Panc1 (cell line): Measurements from ENCODE around the gene CHRND. TPM values are rescaled to one million over a fixed set of nuclear protein-coding genes. Genes with fewer than 3 reads are reported as not detected.
A peak's percentile ranks its signal among the peaks of the same experiment; 100 is the strongest.

Experiments used
- ATAC-seq: fragments of 200-7000 bp; cut with Tn5 transposase; 2 replicates; pipeline ENCODE4 v1.9.1; 2020; ENCODE audit warnings: mild to moderate bottlenecking, moderate library complexity
- BruUV-seq: library from RNA; stranded (reverse); fragments of 400-500 nt; replicated peaks from 2 replicates; lab custom pipeline; 2021; lab: Mats Ljungman, UMichigan
- CTCF ChIA-PET: fragments of 300-600 bp; sonication (Branson Sonifier 250); formaldehyde crosslinking; loops from one replicate; lab custom pipeline; 2022; ENCODE audit warnings: antibody characterized with exemption; lab: Charles Lee
- POLR2A ChIA-PET: fragments of 300-600 bp; sonication (Branson Sonifier 250); formaldehyde crosslinking; loops from one replicate; lab custom pipeline; 2022; ENCODE audit warnings: antibody characterized with exemption; lab: Charles Lee
- DNase-seq: peaks from one replicate; pipeline ENCODE4 v3.0.0-alpha.2; 2010; ENCODE audit warnings: low read depth, low spot score
- H3K27ac ChIP-seq: 2 replicates; pipeline ENCODE4 v1.5.1; 2011; ENCODE audit warnings: mild to moderate bottlenecking, low read length, inconsistent platforms
- H3K27me3 ChIP-seq: fragments of 200-500 bp; sonication (Bioruptor generic); 2 replicates; pipeline ENCODE4 v1.6.0; 2014; ENCODE audit warnings: low read length, inconsistent platforms; ENCODE audit not compliant: control insufficient read depth, insufficient read depth
- H3K36me3 ChIP-seq: fragments of 200-500 bp; sonication (Bioruptor generic); 2 replicates; pipeline ENCODE4 v1.5.1; 2014; ENCODE audit warnings: inconsistent platforms, mild to moderate bottlenecking, low read length, moderate library complexity; ENCODE audit not compliant: control insufficient read depth, insufficient read depth
- H3K4me1 ChIP-seq: 2 replicates; pipeline ENCODE4 v1.5.1; 2011; ENCODE audit warnings: inconsistent platforms, mild to moderate bottlenecking, low read length, moderate library complexity; ENCODE audit not compliant: control insufficient read depth, insufficient read depth
- H3K4me3 ChIP-seq, 2 experiments: 2 replicates each; pipeline ENCODE4 v1.5.1; 2011 to 2012; ENCODE audit warnings: low read depth in 2 of 2, low read length in 2 of 2, mild to moderate bottlenecking in 2 of 2, inconsistent platforms in 1 of 2, moderate library complexity in 1 of 2
- H3K9me3 ChIP-seq: fragments of 200-500 bp; sonication (Bioruptor generic); 2 replicates; pipeline ENCODE4 v1.5.1; 2014; ENCODE audit warnings: low read depth, mild to moderate bottlenecking, inconsistent platforms, low read length, moderate library complexity; ENCODE audit not compliant: control insufficient read depth, insufficient read depth
- POLR2AphosphoS5 ChIP-seq: IDR thresholded peaks from 2 replicates; pipeline ENCODE4 v1.6.1; 2012; ENCODE audit warnings: mild to moderate bottlenecking, low read depth, low read length, moderate library complexity
- SIN3A ChIP-seq: IDR thresholded peaks from 2 replicates; pipeline ENCODE4 v1.6.1; 2012; ENCODE audit warnings: low read depth, mild to moderate bottlenecking, low read length, moderate library complexity, borderline replicate concordance; ENCODE audit not compliant: insufficient read depth
- TCF7L2 ChIP-seq: IDR thresholded peaks from 2 replicates; pipeline ENCODE4 v1.6.1; 2011; ENCODE audit warnings: mild to moderate bottlenecking, low read depth, low read length, inconsistent platforms
- in situ Hi-C: cut with HindIII; loops from 2 replicates; pipeline ENCODE4 v1.10.0; 2016; ENCODE audit warnings: low sequenced_read_pairs, low pct_unique_long_range_greater_than_20kb
- intact Hi-C: fragments of 100-400 bp; cut with micrococcal nuclease; formaldehyde crosslinking; loops from one replicate; pipeline ENCODE4 v1.10.0; 2022; ENCODE audit not compliant: unreplicated experiment
- total RNA-seq: library from RNA; stranded (reverse); gene quantifications from one replicate; pipeline ENCODE4 v1.2.1, GENCODE V29; 2021; ENCODE audit not compliant: unreplicated experiment
- TF ChIP-seq, protein P1 (sequence below), 2 experiments: IDR thresholded peaks; 2 replicates each; pipeline ENCODE4 v1.6.1; 2011 to 2012; ENCODE audit warnings: low read depth in 2 of 2, control low read depth in 1 of 2, low read length in 1 of 2, mild to moderate bottlenecking in 1 of 2, moderate library complexity in 1 of 2; ENCODE audit not compliant: insufficient read depth in 1 of 2
- TF ChIP-seq, protein P2 (sequence below): fragments of 450-650 bp; IDR thresholded peaks from 2 replicates; pipeline ENCODE4 v1.5.1; 2017; ENCODE audit warnings: mild to moderate bottlenecking

CHRND gene
- total RNA-seq, 1 experiment from 2014 or later = not detected

DNA sequence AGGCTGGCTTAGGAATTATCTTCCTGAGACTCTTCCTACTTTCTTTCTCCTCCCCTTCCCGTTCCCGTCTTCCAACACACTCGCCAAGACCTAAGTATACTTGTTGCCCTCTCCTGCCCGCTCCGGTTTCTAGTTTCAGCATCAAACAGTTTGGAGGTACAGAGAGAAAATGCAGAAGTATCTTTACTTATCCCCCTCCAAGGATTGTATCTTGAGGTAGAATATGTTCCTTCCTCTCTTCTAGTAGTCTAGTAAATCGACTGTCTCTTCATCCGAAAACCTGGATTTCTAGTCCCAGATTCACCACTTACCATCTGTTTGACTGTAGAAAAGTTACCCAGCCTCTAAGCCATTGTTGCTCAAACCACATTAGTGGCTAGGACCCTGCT lies 25.3 kb downstream of the CHRND start:
- in situ Hi-C loops (no loop called here), intact Hi-C loops (no loop called here)
- CTCF ChIA-PET = no interaction called here
- H3K9me3 ChIP-seq = no peaks in the 10 kb centered on the region
- peak; percentile 34 for ATAC-seq
- peaks cover 9% of the 10 kb centered on the region for H3K36me3 ChIP-seq
- peak overlapping the region; percentile 96 for H3K27ac ChIP-seq
- BruUV-seq = no TSS peak
- no peak for DNase-seq
- H3K4me3 ChIP-seq = peak overlapping the region; percentile 83 to 96
- POLR2A ChIA-PET = no interaction called here
- peaks cover 8% of the 10 kb centered on the region; the same call in 1 of the 2 replicates for H3K4me1 ChIP-seq
- TF ChIP-seq SIN3A = no peak
- TF ChIP-seq POLR2AphosphoS5 = no peak
- TF ChIP-seq, protein P1, sequence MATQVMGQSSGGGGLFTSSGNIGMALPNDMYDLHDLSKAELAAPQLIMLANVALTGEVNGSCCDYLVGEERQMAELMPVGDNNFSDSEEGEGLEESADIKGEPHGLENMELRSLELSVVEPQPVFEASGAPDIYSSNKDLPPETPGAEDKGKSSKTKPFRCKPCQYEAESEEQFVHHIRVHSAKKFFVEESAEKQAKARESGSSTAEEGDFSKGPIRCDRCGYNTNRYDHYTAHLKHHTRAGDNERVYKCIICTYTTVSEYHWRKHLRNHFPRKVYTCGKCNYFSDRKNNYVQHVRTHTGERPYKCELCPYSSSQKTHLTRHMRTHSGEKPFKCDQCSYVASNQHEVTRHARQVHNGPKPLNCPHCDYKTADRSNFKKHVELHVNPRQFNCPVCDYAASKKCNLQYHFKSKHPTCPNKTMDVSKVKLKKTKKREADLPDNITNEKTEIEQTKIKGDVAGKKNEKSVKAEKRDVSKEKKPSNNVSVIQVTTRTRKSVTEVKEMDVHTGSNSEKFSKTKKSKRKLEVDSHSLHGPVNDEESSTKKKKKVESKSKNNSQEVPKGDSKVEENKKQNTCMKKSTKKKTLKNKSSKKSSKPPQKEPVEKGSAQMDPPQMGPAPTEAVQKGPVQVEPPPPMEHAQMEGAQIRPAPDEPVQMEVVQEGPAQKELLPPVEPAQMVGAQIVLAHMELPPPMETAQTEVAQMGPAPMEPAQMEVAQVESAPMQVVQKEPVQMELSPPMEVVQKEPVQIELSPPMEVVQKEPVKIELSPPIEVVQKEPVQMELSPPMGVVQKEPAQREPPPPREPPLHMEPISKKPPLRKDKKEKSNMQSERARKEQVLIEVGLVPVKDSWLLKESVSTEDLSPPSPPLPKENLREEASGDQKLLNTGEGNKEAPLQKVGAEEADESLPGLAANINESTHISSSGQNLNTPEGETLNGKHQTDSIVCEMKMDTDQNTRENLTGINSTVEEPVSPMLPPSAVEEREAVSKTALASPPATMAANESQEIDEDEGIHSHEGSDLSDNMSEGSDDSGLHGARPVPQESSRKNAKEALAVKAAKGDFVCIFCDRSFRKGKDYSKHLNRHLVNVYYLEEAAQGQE (IDR thresholded peaks at IDR 0.05; ENCODE audit: insufficient read depth in 1 of 2, low read depth in 2 of 2, low read length in 1 of 2) = no peak
- no peak for TF ChIP-seq TCF7L2
- TF ChIP-seq, protein P2, sequence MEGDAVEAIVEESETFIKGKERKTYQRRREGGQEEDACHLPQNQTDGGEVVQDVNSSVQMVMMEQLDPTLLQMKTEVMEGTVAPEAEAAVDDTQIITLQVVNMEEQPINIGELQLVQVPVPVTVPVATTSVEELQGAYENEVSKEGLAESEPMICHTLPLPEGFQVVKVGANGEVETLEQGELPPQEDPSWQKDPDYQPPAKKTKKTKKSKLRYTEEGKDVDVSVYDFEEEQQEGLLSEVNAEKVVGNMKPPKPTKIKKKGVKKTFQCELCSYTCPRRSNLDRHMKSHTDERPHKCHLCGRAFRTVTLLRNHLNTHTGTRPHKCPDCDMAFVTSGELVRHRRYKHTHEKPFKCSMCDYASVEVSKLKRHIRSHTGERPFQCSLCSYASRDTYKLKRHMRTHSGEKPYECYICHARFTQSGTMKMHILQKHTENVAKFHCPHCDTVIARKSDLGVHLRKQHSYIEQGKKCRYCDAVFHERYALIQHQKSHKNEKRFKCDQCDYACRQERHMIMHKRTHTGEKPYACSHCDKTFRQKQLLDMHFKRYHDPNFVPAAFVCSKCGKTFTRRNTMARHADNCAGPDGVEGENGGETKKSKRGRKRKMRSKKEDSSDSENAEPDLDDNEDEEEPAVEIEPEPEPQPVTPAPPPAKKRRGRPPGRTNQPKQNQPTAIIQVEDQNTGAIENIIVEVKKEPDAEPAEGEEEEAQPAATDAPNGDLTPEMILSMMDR = no peak
- no peaks in the 10 kb centered on the region for H3K27me3 ChIP-seq

DNA sequence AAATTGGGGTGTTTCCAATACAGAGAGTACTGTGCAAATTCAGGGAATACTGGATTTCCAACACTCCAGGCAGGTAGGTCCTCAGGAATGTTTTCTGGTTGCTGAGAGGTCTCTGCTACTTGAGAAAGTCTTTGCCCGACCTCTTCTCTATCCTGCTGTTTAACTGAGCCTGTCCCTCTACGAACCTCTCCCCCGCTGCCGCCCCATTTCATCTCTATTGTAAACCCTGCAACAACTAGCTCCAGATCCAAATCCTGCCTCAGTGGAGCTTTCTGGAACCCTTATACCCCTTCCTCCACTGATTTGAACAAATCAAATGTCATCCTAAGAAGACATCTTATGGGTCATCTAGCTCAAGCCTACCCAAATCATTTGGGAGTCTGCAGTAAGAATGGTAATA lies 25.8 kb downstream of the CHRND start:
- ChIA-PET CTCF (no interaction called here), POLR2A (no interaction called here)
- intact Hi-C loops = no loop called here
- no TSS peak for BruUV-seq
- TF ChIP-seq SIN3A (no peak), TCF7L2 (no peak), POLR2AphosphoS5 (no peak)
- TF ChIP-seq, protein P1 (IDR thresholded peaks at IDR 0.05; ENCODE audit: insufficient read depth in 1 of 2, low read depth in 2 of 2, low read length in 1 of 2) = no peak
- TF ChIP-seq, protein P2 = no peak
- Histone ChIP-seq H3K36me3 (peaks cover 10% of the 10 kb centered on the region), H3K4me1 (peaks cover 8% of the 10 kb centered on the region; the same call in 1 of the 2 replicates), H3K9me3 (no peaks in the 10 kb centered on the region), H3K27ac (peak overlapping the region; percentile 96), H3K4me3 (peak overlapping the region; percentile 83 to 96), H3K27me3 (no peaks in the 10 kb centered on the region)
- in situ Hi-C loops = no loop called here
- ATAC-seq (no peak), DNase-seq (no peak)
